ENCODE data around the gene PMIS2. TPM values are rescaled to one million over a fixed set of nuclear protein-coding genes. Genes with fewer than 3 reads are reported as not detected.

PMIS2 gene
- polyA plus RNA-seq, 3 donors = not detected

DNA sequence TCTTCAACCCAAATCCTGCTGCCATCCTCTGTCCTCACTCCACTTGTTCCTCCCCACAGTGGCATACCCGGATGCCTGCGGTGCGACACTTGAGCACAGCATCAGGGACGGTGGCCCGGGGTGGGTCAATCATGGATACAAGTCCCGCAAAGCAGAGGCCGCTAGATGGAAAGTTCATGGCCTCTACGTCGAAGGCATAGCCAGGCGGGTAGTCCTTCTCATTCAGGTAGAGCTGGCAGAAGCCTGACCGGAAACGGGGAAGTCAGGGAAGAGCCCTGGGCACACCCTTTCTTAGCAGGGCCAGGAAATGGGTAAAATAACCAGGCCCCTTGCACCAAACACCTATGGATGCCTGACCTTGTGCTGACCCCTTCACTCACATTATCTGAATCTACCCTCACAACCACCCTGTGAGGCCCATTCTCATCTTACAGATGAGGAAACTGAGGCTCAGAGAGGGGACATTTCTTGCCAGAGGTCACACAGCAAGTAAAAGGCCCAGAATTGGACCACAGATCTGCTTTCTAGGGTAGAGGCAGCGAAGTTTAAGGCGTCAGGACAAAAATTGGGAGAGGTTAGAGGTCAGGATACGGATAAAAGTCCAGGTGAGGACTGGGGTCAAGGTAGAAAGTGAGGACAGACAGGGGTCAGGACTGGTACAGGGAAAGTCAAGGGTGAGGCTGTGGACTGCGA, 29.0 kb upstream of the PMIS2 start:
- peaks cover 11 to 14% of the 10 kb centered on the region in 2 donors for H3K4me1 ChIP-seq (ENCODE audit: control insufficient read depth in 1 of 2, insufficient read depth in 2 of 2, low read length in 2 of 2)
- peaks cover 10% of the 10 kb centered on the region for H3K4me1 Mint-ChIP-seq
- no peaks in the 10 kb centered on the region for H3K36me3 Mint-ChIP-seq
- no peak overlapping the region for H3K27ac Mint-ChIP-seq
- peaks cover 0 to 13% (median 2%) of the 10 kb centered on the region in 7 donors for H3K9me3 Mint-ChIP-seq
- H3K27me3 ChIP-seq (ENCODE audit: control insufficient read depth in 2 of 2, insufficient read depth in 2 of 2, low read length in 2 of 2) = peaks cover 0 to 23% of the 10 kb centered on the region in 2 donors
- peaks cover 0 to 5% of the 10 kb centered on the region in 2 donors for H3K9me3 ChIP-seq (replicated peaks in 1 of 2; ENCODE audit: control insufficient read depth in 1 of 2, insufficient read depth in 1 of 2, low read length in 2 of 2)
- H3K27me3 Mint-ChIP-seq (ENCODE audit: low read depth in 3 of 3) = peaks cover 36 to 44% (median 37%) of the 10 kb centered on the region in 3 donors
- peak overlapping the region; percentile 44 to 78 for H3K4me3 Mint-ChIP-seq
- H3K4me3 ChIP-seq (replicated peaks in 1 of 3; ENCODE audit: low read depth in 2 of 3, low read length in 3 of 3) = peak overlapping the region in 1 of 3 experiments; percentile 75
- no peak overlapping the region for H3K27ac ChIP-seq (ENCODE audit: low read depth in 1 of 2, low read length in 2 of 2)
- intact Hi-C loops (cut with micrococcal nuclease) = no loop called here
- WGBS (ENCODE audit: insufficient coverage) = 93% methylated on average over 16 of the region's 16 CpGs
- no peaks in the 10 kb centered on the region for H3K79me2 ChIP-seq (ENCODE audit: insufficient read depth, low read length)
- DNase-seq = no peak
- H3K4me2 ChIP-seq (replicated peaks; ENCODE audit: extremely low read depth, low read length, poor library complexity, severe bottlenecking) = peak overlapping the region; percentile 80
- H4K20me1 ChIP-seq (ENCODE audit: insufficient read depth, low read length) = no peaks in the 10 kb centered on the region
- H3K36me3 ChIP-seq (replicated peaks in 1 of 2; ENCODE audit: control insufficient read depth in 1 of 2, insufficient read depth in 2 of 2, low read length in 2 of 2) = no peaks in the 10 kb centered on the region
- TF ChIP-seq, protein P1, sequence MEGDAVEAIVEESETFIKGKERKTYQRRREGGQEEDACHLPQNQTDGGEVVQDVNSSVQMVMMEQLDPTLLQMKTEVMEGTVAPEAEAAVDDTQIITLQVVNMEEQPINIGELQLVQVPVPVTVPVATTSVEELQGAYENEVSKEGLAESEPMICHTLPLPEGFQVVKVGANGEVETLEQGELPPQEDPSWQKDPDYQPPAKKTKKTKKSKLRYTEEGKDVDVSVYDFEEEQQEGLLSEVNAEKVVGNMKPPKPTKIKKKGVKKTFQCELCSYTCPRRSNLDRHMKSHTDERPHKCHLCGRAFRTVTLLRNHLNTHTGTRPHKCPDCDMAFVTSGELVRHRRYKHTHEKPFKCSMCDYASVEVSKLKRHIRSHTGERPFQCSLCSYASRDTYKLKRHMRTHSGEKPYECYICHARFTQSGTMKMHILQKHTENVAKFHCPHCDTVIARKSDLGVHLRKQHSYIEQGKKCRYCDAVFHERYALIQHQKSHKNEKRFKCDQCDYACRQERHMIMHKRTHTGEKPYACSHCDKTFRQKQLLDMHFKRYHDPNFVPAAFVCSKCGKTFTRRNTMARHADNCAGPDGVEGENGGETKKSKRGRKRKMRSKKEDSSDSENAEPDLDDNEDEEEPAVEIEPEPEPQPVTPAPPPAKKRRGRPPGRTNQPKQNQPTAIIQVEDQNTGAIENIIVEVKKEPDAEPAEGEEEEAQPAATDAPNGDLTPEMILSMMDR (IDR thresholded peaks at IDR 0.05) = no peak
- H2AFZ ChIP-seq (ENCODE audit: insufficient read depth, low read depth, low read length, poor library complexity, severe bottlenecking) = peak overlapping the region; percentile 78
- H3K9ac ChIP-seq (ENCODE audit: insufficient read depth, low read length, poor library complexity, severe bottlenecking) = no peak overlapping the region

DNA sequence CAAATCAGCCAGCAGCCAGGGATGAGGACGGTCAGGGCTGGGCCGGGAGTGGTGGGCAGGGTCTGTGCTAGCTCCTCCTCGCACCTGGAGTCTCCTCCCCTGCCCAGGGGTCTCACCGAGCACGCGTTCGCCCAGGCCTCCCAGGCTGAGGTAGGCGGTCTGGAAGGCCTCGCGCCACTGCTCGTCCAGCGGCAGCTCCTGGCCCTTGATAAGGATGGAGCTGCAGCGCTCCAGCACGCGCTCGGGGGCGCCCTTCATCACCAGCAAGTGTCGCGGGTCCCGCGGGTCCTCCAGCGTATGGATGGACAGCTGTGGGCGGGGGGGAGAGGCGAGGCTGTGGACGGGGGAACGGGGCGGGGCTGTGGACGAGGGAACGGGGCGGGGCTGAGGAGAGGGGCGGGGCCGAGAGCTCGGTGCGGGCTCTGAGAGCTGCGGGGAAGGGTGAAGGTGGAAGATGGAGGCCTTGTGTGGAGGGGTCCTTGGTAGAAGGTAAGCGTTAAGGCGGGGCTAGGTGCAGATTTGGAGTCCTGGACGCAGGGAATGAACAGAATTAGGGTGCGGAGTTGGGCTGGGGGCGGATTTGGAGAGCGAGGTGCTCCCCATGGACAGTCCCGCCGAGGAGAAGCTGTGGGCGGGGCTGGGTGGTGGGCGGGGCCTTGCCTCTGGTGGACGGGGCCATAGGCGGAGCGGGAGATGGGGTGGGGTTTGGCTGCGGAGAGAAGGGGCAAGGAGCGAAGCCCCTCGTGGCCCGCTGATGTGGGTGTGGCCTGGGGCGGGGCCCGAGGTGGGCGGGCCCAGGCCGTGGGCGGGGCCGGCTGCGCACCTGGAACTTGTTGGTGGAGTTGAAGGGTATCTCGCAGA, 28.2 kb upstream of the PMIS2 start:
- 7% methylated on average over 53 of the region's 60 CpGs for WGBS (ENCODE audit: insufficient coverage)
- intact Hi-C loops (cut with micrococcal nuclease) = no loop called here
- Mint-ChIP-seq H3K36me3 (no peaks in the 10 kb centered on the region), H3K4me3 (peak overlapping the region; percentile 81 to 98), H3K9me3 (peaks cover 0 to 13% (median 2%) of the 10 kb centered on the region in 7 donors), H3K27ac (peak overlapping the region in 1 of 7 donors; percentile 48), H3K4me1 (peaks cover 10% of the 10 kb centered on the region), H3K27me3 (ENCODE audit: low read depth in 3 of 3) (peaks cover 36 to 47% (median 37%) of the 10 kb centered on the region in 3 donors)
- peak; percentile 25 to 43 (median 33) for DNase-seq
- no peak overlapping the region for H3K27ac ChIP-seq (ENCODE audit: low read depth in 1 of 2, low read length in 2 of 2)
- TF ChIP-seq, protein P1 (IDR thresholded peaks at IDR 0.05) = no peak
- H2AFZ ChIP-seq (ENCODE audit: insufficient read depth, low read depth, low read length, poor library complexity, severe bottlenecking) = peak overlapping the region; percentile 78
- H4K20me1 ChIP-seq (ENCODE audit: insufficient read depth, low read length) = no peaks in the 10 kb centered on the region
- no peak overlapping the region for H3K9ac ChIP-seq (ENCODE audit: insufficient read depth, low read length, poor library complexity, severe bottlenecking)
- peaks cover 0 to 23% of the 10 kb centered on the region in 2 donors for H3K27me3 ChIP-seq (ENCODE audit: control insufficient read depth in 2 of 2, insufficient read depth in 2 of 2, low read length in 2 of 2)
- no peaks in the 10 kb centered on the region for H3K36me3 ChIP-seq (replicated peaks in 1 of 2; ENCODE audit: control insufficient read depth in 1 of 2, insufficient read depth in 2 of 2, low read length in 2 of 2)
- H3K79me2 ChIP-seq (ENCODE audit: insufficient read depth, low read length) = no peaks in the 10 kb centered on the region
- H3K4me1 ChIP-seq (ENCODE audit: control insufficient read depth in 1 of 2, insufficient read depth in 2 of 2, low read length in 2 of 2) = peaks cover 11 to 14% of the 10 kb centered on the region in 2 donors
- peaks cover 0 to 5% of the 10 kb centered on the region in 2 donors for H3K9me3 ChIP-seq (replicated peaks in 1 of 2; ENCODE audit: control insufficient read depth in 1 of 2, insufficient read depth in 1 of 2, low read length in 2 of 2)
- peak overlapping the region; percentile 29 to 75 (median 38) for H3K4me3 ChIP-seq (replicated peaks in 1 of 3; ENCODE audit: low read depth in 2 of 3, low read length in 3 of 3)
- peak overlapping the region; percentile 80 for H3K4me2 ChIP-seq (replicated peaks; ENCODE audit: extremely low read depth, low read length, poor library complexity, severe bottlenecking)

Data from CD14-positive monocyte (primary cell).